Measurements from ENCODE around the gene ZNF827. TPM values are rescaled to one million over a fixed set of nuclear protein-coding genes. Genes with fewer than 3 reads are reported as not detected.

ZNF827 gene
- total RNA-seq, 4 donors from 2014 or later, result 23.9 to 52.3 (median 29.3) TPM

DNA sequence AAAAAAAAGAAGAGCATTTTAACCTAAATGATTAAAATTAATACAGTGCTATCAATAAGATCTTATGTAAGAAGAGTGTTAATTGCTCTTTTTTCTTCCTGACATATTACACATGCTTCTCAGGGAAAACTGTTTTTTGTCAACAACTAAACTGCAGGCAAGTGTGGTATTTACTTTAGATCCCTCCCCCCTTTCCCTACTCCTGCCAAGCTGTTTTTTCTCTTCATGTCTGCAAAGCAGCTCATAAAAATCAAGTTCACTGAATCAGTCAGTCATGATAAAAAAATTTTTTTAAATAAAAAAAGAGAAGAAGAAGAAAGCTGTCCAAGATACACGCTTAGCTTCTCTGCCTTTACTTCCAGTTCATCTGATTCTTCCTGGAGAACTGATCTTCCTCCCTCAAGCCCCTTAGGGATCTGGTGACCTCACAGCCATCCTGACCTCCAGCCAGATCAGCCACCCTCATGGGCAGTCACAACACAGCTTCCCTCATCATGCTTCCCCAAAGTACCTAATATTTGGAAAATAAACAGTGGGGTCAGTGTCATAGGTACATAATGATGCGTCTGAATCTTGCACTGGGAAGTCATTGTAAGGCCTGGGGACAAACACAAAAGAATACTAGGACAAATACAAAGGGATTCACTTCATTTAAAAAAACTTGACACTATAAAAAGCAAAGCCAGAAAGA, 87.0 kb downstream of the ZNF827 start:
- Histone ChIP-seq H3K4me3 (replicated peaks in 1 of 3) (no peak overlapping the region), H3K36me3 (no peaks in the 10 kb centered on the region), H3K27ac (peak overlapping the region in 1 of 3 donors; percentile 54), H3K27me3 (no peaks in the 10 kb centered on the region), H3K9me3 (no peaks in the 10 kb centered on the region), H3K4me1 (peaks cover 12 to 20% of the 10 kb centered on the region in 2 donors)
- intact Hi-C loops (cut with DNase I), result no loop called here
- TF ChIP-seq, protein P1, sequence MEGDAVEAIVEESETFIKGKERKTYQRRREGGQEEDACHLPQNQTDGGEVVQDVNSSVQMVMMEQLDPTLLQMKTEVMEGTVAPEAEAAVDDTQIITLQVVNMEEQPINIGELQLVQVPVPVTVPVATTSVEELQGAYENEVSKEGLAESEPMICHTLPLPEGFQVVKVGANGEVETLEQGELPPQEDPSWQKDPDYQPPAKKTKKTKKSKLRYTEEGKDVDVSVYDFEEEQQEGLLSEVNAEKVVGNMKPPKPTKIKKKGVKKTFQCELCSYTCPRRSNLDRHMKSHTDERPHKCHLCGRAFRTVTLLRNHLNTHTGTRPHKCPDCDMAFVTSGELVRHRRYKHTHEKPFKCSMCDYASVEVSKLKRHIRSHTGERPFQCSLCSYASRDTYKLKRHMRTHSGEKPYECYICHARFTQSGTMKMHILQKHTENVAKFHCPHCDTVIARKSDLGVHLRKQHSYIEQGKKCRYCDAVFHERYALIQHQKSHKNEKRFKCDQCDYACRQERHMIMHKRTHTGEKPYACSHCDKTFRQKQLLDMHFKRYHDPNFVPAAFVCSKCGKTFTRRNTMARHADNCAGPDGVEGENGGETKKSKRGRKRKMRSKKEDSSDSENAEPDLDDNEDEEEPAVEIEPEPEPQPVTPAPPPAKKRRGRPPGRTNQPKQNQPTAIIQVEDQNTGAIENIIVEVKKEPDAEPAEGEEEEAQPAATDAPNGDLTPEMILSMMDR (IDR thresholded peaks at IDR 0.05), result no peak
- no peak for TF ChIP-seq POLR2A (IDR thresholded peaks at IDR 0.05)
- WGBS, 2 donors, result 84 to 86% methylated on average over 2 of the region's 2 CpGs
- no peak for DNase-seq

DNA sequence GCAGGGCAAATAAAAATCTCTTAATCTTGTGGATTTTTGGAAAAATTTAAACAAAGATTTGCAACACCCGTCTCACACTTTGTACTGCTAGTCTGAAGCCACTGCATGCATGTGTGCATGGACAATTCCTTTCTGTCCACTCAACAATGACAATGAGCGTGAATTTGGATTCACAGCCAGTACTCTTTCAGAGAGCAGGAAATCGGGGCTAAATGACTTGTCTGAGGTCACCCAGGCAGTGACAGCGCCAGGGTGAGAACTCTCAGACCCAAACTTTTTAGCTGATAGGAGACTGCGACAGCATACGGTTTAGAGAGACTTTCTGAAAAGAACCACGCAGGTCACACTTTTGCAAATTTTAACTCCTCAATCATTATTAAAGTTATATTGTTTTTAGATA, 90.9 kb downstream of the ZNF827 start:
- intact Hi-C loops (cut with DNase I), result no loop called here
- H3K9me3 ChIP-seq, result no peaks in the 10 kb centered on the region
- TF ChIP-seq, protein P1 (IDR thresholded peaks at IDR 0.05), result no peak
- TF ChIP-seq POLR2A (IDR thresholded peaks at IDR 0.05), result no peak
- peaks cover 12 to 17% of the 10 kb centered on the region in 2 donors for H3K4me1 ChIP-seq
- no peaks in the 10 kb centered on the region for H3K36me3 ChIP-seq
- WGBS, 2 donors, result 87 to 92% methylated on average over 7 of the region's 7 CpGs
- no peak overlapping the region for H3K4me3 ChIP-seq (replicated peaks in 1 of 3)
- H3K27ac ChIP-seq, result no peak overlapping the region
- DNase-seq, result no peak
- no peaks in the 10 kb centered on the region for H3K27me3 ChIP-seq

DNA sequence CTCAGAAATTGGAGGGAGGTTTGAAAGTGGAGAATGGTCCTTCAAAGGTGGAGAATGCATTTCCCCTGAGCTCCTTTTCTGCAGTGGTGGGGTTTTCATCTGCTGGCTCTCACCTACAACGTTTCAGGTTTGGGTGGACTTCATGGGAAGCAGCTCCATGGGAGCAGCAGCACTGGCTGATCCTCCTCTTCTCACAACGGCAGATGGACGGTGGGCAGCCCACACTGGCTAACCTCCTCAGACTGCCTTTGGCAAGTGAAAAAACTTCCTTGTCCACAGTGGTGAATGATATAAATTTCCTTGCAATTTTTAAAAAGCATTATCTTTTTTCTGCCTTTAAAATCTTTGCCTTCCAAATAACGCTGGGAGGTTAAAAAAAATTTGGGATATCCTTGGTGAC, 93.5 kb downstream of the ZNF827 start:
- no peaks in the 10 kb centered on the region for H3K9me3 ChIP-seq
- intact Hi-C loops (cut with DNase I), result no loop called here
- H3K4me1 ChIP-seq, result no peaks in the 10 kb centered on the region
- H3K27ac ChIP-seq, result no peak overlapping the region
- DNase-seq, result no peak
- no peaks in the 10 kb centered on the region for H3K27me3 ChIP-seq
- H3K4me3 ChIP-seq (replicated peaks in 1 of 3), result no peak overlapping the region
- 90 to 91% methylated on average over 4 of the region's 4 CpGs for WGBS, 2 donors
- TF ChIP-seq, protein P1 (IDR thresholded peaks at IDR 0.05), result no peak
- H3K36me3 ChIP-seq, result peaks cover 0 to 3% of the 10 kb centered on the region in 2 donors

DNA sequence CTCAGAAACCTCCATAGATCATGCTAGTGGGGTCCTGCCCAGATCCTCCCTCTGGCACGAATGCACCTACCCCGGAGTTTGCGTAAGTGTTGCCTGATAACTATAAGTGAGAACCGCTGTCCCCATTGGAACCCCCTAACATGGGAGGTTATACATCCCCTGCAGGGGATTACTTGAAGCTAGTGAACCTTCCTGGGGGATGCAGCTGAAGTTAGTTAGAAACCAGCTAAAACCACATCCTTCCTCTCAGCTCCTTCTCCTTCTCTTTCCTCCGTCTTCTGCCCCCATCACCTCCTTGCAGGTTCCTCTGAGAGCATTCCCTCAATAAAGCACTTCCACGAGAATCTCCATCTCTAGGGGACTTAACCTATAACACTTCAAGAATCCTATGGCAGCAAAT, 95.0 kb downstream of the ZNF827 start:
- no peaks in the 10 kb centered on the region for H3K27me3 ChIP-seq
- no peak overlapping the region for H3K27ac ChIP-seq
- no peaks in the 10 kb centered on the region for H3K4me1 ChIP-seq
- 90 to 93% methylated on average over 6 of the region's 6 CpGs for WGBS, 2 donors
- intact Hi-C loops (cut with DNase I), result no loop called here
- H3K9me3 ChIP-seq, result no peaks in the 10 kb centered on the region
- no peak for TF ChIP-seq POLR2A (IDR thresholded peaks at IDR 0.05)
- TF ChIP-seq, protein P1 (IDR thresholded peaks at IDR 0.05), result no peak
- peaks cover 0 to 3% of the 10 kb centered on the region in 2 donors for H3K36me3 ChIP-seq
- DNase-seq, result no peak
- H3K4me3 ChIP-seq (replicated peaks in 1 of 3), result no peak overlapping the region

DNA sequence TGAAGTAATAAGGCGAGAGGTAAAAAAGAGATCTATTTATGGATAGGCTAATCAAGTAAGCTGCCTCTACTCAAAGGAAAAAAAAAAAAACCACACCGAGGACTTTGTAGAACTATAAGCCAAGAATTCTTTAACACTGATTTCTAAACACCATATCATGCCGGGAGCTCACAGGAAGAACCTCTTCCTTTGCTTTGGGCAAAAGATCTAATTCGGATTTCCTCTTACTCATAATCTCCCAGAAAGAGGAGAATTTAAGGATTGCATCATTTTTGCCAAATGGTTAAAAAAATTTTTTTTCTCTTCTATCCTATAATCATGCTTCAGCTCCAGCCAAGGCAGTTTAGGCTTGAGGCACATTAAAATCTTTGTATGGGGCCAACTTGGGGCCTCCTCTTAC, 95.5 kb downstream of the ZNF827 start:
- peaks cover 0 to 3% of the 10 kb centered on the region in 2 donors for H3K36me3 ChIP-seq
- no peak for TF ChIP-seq POLR2A (IDR thresholded peaks at IDR 0.05)
- TF ChIP-seq, protein P1 (IDR thresholded peaks at IDR 0.05), result no peak
- intact Hi-C loops (cut with DNase I), result no loop called here
- 62 to 75% methylated on average over 4 of the region's 4 CpGs for WGBS, 2 donors
- no peaks in the 10 kb centered on the region for H3K9me3 ChIP-seq
- H3K27ac ChIP-seq, result no peak overlapping the region
- no peaks in the 10 kb centered on the region for H3K27me3 ChIP-seq
- no peaks in the 10 kb centered on the region for H3K4me1 ChIP-seq
- no peak for DNase-seq
- no peak overlapping the region for H3K4me3 ChIP-seq (replicated peaks in 1 of 3)

Measured in thyroid gland (tissue), 4 donors.